ENCODE measurements around the gene FOXP2. TPM values are rescaled to one million over a fixed set of nuclear protein-coding genes. Genes with fewer than 3 reads are reported as not detected.
"Not testable (repeated sequence)": the region's sequence is repeated elsewhere in the genome, so short reads cannot be mapped to it uniquely, and the experiment has no call there.

FOXP2 gene
- total RNA-seq (1 to 10 TPM; 2.0 to 4.5 (median 2.3) TPM), polyA plus RNA-seq (0.66 TPM)
- long read RNA-seq, donor 1: 0 reads
- long read RNA-seq, donor 2, partial matches to known transcripts: 0 of 1 reads
- long read RNA-seq, donor 2, other reads (novel, unspliced or antisense): 1 of 1 reads
- long read RNA-seq, donor 3, partial matches to known transcripts: 0 of 3 reads
- long read RNA-seq, donor 3, other reads (novel, unspliced or antisense): 3 of 3 reads
- long read RNA-seq, donor 4, partial matches to known transcripts: 0 of 1 reads
- long read RNA-seq, donor 4, other reads (novel, unspliced or antisense): 1 of 1 reads

GRCh38 chr7:114414156-114415063 lies at the start of gene FOXP2:
TSS of gene FOXP2 (plus strand) at chr7:114414815. CDS start at chr7:114426512, 11,697 bp downstream.
- DNase-seq: no peak
- intact Hi-C loops (cut with DNase I): no loop called here
- Histone ChIP-seq H3K9me3 (ENCODE audit: control insufficient read depth, low read length) (no peaks in the 10 kb centered on the region), H3K27ac (ENCODE audit: low read length) (no peak within 1 kb of the TSS), H3K27me3 (ENCODE audit: control insufficient read depth, insufficient read depth) (no peaks in the 10 kb centered on the region), H3K4me1 (ENCODE audit: control insufficient read depth, insufficient read depth, low read length) (no peaks in the 10 kb centered on the region), H3K4me3 (ENCODE audit: low read length) (peak within 1 kb of the TSS; percentile 40)
- WGBS: 8% methylated on average over 2 of the region's 2 CpGs
- peak; percentile 20 to 36 for ATAC-seq

GRCh38 chr7:114365791-114366190 lies 48.8 kb upstream of the FOXP2 start:
- Histone ChIP-seq H3K27me3 (ENCODE audit: control insufficient read depth, insufficient read depth) (no peaks in the 10 kb centered on the region), H3K4me3 (ENCODE audit: low read length) (no peak overlapping the region), H3K4me1 (ENCODE audit: control insufficient read depth, insufficient read depth, low read length) (no peaks in the 10 kb centered on the region), H3K27ac (ENCODE audit: low read length) (no peak overlapping the region), H3K9me3 (ENCODE audit: control insufficient read depth, low read length) (no peaks in the 10 kb centered on the region)
- no peak for ATAC-seq
- intact Hi-C loops (cut with DNase I): no loop called here
- 60% methylated on average over 2 of the region's 2 CpGs for WGBS
- DNase-seq: no peak

- DNase-seq: no peak
- H3K27me3 ChIP-seq (ENCODE audit: control insufficient read depth, insufficient read depth): no peaks in the 10 kb centered on the region
- no peak overlapping the region for H3K27ac ChIP-seq (ENCODE audit: low read length)
- no peaks in the 10 kb centered on the region for H3K9me3 ChIP-seq (ENCODE audit: control insufficient read depth, low read length)
- no peaks in the 10 kb centered on the region for H3K4me1 ChIP-seq (ENCODE audit: control insufficient read depth, insufficient read depth, low read length)
- H3K4me3 ChIP-seq (ENCODE audit: low read length): no peak overlapping the region
- ATAC-seq: no peak
- whole genome bisulfite sequencing: 71% methylated on average over 2 of the region's 2 CpGs
- intact Hi-C loops (cut with DNase I): no loop called here
Observed at GRCh38 chr7:114368492-114368891, 46.1 kb upstream of the FOXP2 start.

- Histone ChIP-seq H3K27me3 (ENCODE audit: control insufficient read depth, insufficient read depth) (no peaks in the 10 kb centered on the region), H3K27ac (ENCODE audit: low read length) (no peak overlapping the region), H3K9me3 (ENCODE audit: control insufficient read depth, low read length) (no peaks in the 10 kb centered on the region), H3K4me3 (ENCODE audit: low read length) (no peak overlapping the region), H3K4me1 (ENCODE audit: control insufficient read depth, insufficient read depth, low read length) (no peaks in the 10 kb centered on the region)
- intact Hi-C loops (cut with DNase I): no loop called here
- DNase-seq (no peak), ATAC-seq (no peak)
- 96% methylated on average over 2 of the region's 2 CpGs for WGBS
Observed at GRCh38 chr7:114369294-114369693, 45.3 kb upstream of the FOXP2 start.

GRCh38 chr7:114372619-114373018 lies 42.0 kb upstream of the FOXP2 start:
- ATAC-seq (no peak), DNase-seq (no peak)
- Histone ChIP-seq H3K9me3 (ENCODE audit: control insufficient read depth, low read length) (no peaks in the 10 kb centered on the region), H3K4me3 (ENCODE audit: low read length) (no peak overlapping the region), H3K4me1 (ENCODE audit: control insufficient read depth, insufficient read depth, low read length) (no peaks in the 10 kb centered on the region), H3K27ac (ENCODE audit: low read length) (no peak overlapping the region), H3K27me3 (ENCODE audit: control insufficient read depth, insufficient read depth) (no peaks in the 10 kb centered on the region)
- intact Hi-C loops (cut with DNase I): no loop called here
- WGBS: 85% methylated on average over 5 of the region's 5 CpGs

- Histone ChIP-seq H3K4me1 (ENCODE audit: control insufficient read depth, insufficient read depth, low read length) (no peaks in the 10 kb centered on the region), H3K9me3 (ENCODE audit: control insufficient read depth, low read length) (no peaks in the 10 kb centered on the region), H3K27ac (ENCODE audit: low read length) (no peak overlapping the region), H3K27me3 (ENCODE audit: control insufficient read depth, insufficient read depth) (no peaks in the 10 kb centered on the region), H3K4me3 (ENCODE audit: low read length) (no peak overlapping the region)
- no peak for DNase-seq
- intact Hi-C loops (cut with DNase I): no loop called here
- ATAC-seq: no peak
Observed at GRCh38 chr7:114375907-114376306, 38.7 kb upstream of the FOXP2 start.

- DNase-seq; intact Hi-C loops (cut with DNase I); H3K27ac ChIP-seq (ENCODE audit: low read length); H3K27me3 ChIP-seq (ENCODE audit: control insufficient read depth, insufficient read depth); H3K9me3 ChIP-seq (ENCODE audit: control insufficient read depth, low read length); H3K4me1 ChIP-seq (ENCODE audit: control insufficient read depth, insufficient read depth, low read length); H3K4me3 ChIP-seq (ENCODE audit: low read length); ATAC-seq: not testable (repeated sequence)
- WGBS: 84% methylated on average over 7 of the region's 7 CpGs
Observed at GRCh38 chr7:114383946-114384345, 30.7 kb upstream of the FOXP2 start.

GRCh38 chr7:114384346-114384745 lies 30.3 kb upstream of the FOXP2 start:
- H3K4me1 ChIP-seq (ENCODE audit: control insufficient read depth, insufficient read depth, low read length); H3K9me3 ChIP-seq (ENCODE audit: control insufficient read depth, low read length); H3K27me3 ChIP-seq (ENCODE audit: control insufficient read depth, insufficient read depth); H3K27ac ChIP-seq (ENCODE audit: low read length); DNase-seq; H3K4me3 ChIP-seq (ENCODE audit: low read length); ATAC-seq; intact Hi-C loops (cut with DNase I): not testable (repeated sequence)
- 88% methylated on average over 3 of the region's 3 CpGs for WGBS

GRCh38 chr7:114388021-114388420 lies 26.6 kb upstream of the FOXP2 start:
- Histone ChIP-seq H3K27ac (ENCODE audit: low read length) (no peak overlapping the region), H3K4me3 (ENCODE audit: low read length) (no peak overlapping the region), H3K27me3 (ENCODE audit: control insufficient read depth, insufficient read depth) (no peaks in the 10 kb centered on the region), H3K9me3 (ENCODE audit: control insufficient read depth, low read length) (no peaks in the 10 kb centered on the region), H3K4me1 (ENCODE audit: control insufficient read depth, insufficient read depth, low read length) (no peaks in the 10 kb centered on the region)
- intact Hi-C loops (cut with DNase I): no loop called here
- DNase-seq (no peak), ATAC-seq (no peak)

- 88% methylated on average over 2 of the region's 2 CpGs for WGBS
- no peaks in the 10 kb centered on the region for H3K4me1 ChIP-seq (ENCODE audit: control insufficient read depth, insufficient read depth, low read length)
- H3K27me3 ChIP-seq (ENCODE audit: control insufficient read depth, insufficient read depth): no peaks in the 10 kb centered on the region
- no peak overlapping the region for H3K27ac ChIP-seq (ENCODE audit: low read length)
- intact Hi-C loops (cut with DNase I): no loop called here
- H3K4me3 ChIP-seq (ENCODE audit: low read length): no peak overlapping the region
- no peaks in the 10 kb centered on the region for H3K9me3 ChIP-seq (ENCODE audit: control insufficient read depth, low read length)
- no peak for DNase-seq
- ATAC-seq: no peak
Observed at GRCh38 chr7:114392686-114393085, 21.9 kb upstream of the FOXP2 start.

- H3K27me3 ChIP-seq (ENCODE audit: control insufficient read depth, insufficient read depth): no peaks in the 10 kb centered on the region
- H3K4me1 ChIP-seq (ENCODE audit: control insufficient read depth, insufficient read depth, low read length): no peaks in the 10 kb centered on the region
- intact Hi-C loops (cut with DNase I): no loop called here
- 74% methylated on average over 2 of the region's 2 CpGs for WGBS
- no peak for ATAC-seq
- no peak overlapping the region for H3K4me3 ChIP-seq (ENCODE audit: low read length)
- no peak overlapping the region for H3K27ac ChIP-seq (ENCODE audit: low read length)
- no peaks in the 10 kb centered on the region for H3K9me3 ChIP-seq (ENCODE audit: control insufficient read depth, low read length)
- no peak for DNase-seq
Observed at GRCh38 chr7:114402876-114403635, 11.6 kb upstream of the FOXP2 start.

Data from right cardiac atrium (tissue), 5 donors.